ENCODE results near the gene PLPPR5. TPM values are rescaled to one million over a fixed set of nuclear protein-coding genes. Genes with fewer than 3 reads are reported as not detected.

PLPPR5 gene
- total and polyA plus RNA-seq, 2 of the 8 experiments (the other 6 are each of a cell fraction or from before 2014, with no cell fraction given): 1.9 to 5.6 TPM

GRCh38 chr1:98908980-98909379 is 95.7 kb downstream of the PLPPR5 start (continued):
- TF ChIP-seq CHD7 (IDR thresholded peaks at IDR 0.05; ENCODE audit: insufficient replicate concordance, low read length) (no peak), USF2 (IDR thresholded peaks at IDR 0.05; ENCODE audit: low read length) (no peak), BACH1 (IDR thresholded peaks at IDR 0.05; ENCODE audit: low read length) (no peak), BCL11A (IDR thresholded peaks at IDR 0.05; ENCODE audit: low read depth in 2 of 2, low read length in 2 of 2) (no peak)
